ENCODE data around the gene AP5B1. TPM values are rescaled to one million over a fixed set of nuclear protein-coding genes. Genes with fewer than 3 reads are reported as not detected.

The AP5B1 gene
- total RNA-seq, 2 experiments from 2014 or later: 17.4 to 20.2 TPM

DNA sequence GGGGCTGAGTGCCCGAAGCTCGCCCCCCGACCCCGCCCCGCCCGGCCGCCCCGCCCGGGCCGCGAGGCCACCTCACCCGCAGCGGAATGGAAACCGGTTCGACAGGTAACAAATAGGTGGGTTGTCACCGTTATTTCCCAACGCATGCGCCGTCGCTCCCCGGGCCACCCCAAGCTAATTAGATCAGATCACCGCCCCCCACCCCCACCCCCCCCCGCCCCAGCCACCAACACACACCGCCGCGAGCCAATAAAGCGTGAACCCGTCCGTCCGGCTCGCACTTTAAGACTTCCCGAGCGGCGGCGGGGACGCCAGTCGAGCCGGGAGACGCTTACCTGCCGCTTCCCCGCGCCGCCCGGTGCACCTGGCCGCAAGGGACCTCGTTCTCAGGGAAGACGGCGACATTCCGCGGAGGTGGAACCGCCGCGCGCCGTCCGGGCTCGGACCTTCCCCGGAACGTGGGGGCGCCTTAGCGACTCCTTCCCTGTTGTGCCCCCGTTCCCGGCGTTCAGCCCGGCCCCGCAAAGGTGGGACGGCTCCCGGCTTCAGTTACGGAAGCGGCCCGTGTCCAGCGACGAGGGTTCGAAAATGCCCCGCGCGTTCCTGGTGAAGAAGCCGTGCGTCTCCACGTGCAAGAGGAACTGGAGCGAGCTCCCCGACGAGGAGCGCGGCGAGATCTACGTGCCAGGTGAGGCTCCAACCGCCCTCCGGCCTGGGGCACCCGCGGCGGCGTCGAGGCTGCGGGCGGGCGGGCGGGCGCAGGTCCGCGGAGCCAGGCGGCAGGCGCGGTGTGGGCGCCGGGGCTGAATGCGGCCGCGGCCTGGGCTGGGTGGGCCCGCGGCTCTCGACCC is 6.2 kb upstream of the AP5B1 start, which contains the start of gene OVOL1:
OVOL1 (plus strand) TSS at position 278 of the 851 bp plus-strand sequence; CDS start at position 589, 311 bp downstream.
- peaks cover 14% of the 10 kb centered on the region for H3K4me1 Mint-ChIP-seq
- no peak within 1 kb of the TSS for H3K27ac Mint-ChIP-seq
- ChIA-PET POLR2A (no interaction called here), CTCF (interaction anchor here (0.9 kb wide), 1 partner anchor 32 kb away, joined by 3 read pairs; no protein-coding TSS in a partner anchor)
- DNase-seq: no peak
- peak within 1 kb of the TSS; percentile 44 for H3K4me3 Mint-ChIP-seq
- peaks cover 62% of the 10 kb centered on the region for H3K27me3 Mint-ChIP-seq
- peaks cover 2% of the 10 kb centered on the region for H3K36me3 Mint-ChIP-seq (ENCODE audit: low read depth)
- no peaks in the 10 kb centered on the region for H3K9me3 Mint-ChIP-seq

DNA sequence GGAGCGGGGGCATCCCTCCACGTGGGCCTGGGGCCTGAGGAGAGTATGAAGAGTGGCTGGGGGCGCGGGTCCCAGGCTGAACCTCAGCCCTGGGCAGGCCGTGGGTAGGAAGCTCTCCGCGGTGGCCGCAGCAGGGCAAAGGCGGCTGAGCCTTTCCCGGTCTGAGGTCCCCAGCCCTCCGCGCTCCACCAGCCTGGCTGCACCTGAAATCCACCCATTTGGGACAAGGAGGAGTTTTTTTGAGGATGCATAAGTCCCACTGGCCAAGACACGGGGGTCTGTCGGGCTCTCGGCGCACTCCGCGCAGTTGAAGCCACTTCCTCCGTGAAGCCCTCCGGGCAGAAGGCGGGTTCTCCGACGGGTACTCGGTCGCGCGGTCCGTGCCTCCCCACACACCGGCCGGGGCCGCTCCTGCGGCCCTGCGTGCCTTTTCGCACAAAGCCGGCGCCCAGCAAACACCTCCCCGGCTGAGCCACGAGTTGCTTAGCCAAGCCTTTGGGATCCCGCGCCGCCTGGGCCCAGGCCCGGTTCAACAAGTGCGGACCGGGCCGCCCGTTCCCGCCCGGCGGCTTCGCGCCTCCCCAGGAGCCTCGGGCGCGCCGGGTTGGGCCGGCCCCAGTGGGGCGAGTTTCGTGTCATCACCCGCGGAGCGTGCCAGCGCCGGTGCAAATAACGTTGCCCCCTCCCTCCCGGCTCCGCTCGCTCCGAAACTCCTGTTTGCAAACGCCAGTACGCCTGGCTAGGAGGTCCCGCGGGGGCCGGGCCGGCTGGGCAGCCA is 5.4 kb upstream of the AP5B1 start:
- DNase-seq: no peak
- Mint-ChIP-seq H3K9me3 (no peaks in the 10 kb centered on the region), H3K4me1 (peaks cover 14% of the 10 kb centered on the region), H3K27ac (no peak overlapping the region), H3K36me3 (ENCODE audit: low read depth) (peaks cover 2% of the 10 kb centered on the region), H3K4me3 (no peak overlapping the region), H3K27me3 (peaks cover 61% of the 10 kb centered on the region)
- ChIA-PET CTCF (no interaction called here), POLR2A (no interaction called here)

DNA sequence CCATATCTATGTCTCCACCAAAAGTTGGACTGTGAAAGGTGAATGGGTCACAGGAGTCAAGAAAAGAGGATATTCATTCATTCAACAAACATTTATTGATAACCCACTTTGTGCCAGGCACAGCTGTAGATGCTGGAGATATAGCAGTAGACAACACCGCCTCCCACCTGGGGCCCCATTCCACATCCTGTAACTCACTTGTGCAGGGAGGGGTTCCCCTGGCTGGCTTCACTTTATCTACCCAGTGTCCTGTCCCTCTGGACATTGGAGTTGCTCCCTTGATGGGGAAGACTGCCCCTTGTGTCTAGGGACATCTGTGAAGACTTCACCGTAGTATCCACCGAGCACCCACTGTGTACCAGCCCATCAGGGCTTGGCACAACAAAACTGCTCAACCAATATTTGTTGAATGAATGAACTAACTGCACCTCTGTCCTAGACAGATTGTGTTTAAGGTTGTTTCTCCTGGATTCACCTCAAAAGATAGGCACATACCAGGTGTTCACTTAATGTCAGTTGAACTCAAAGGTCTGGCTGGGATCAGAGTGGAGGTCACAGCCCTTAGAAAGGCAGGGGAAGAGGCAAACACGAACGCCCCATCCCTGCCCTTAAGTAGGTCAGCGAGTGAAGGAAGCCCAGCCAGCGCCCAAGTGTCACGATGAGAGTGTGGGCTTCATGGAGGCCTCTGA is 4.7 kb upstream of the AP5B1 start:
- no peak for DNase-seq
- Mint-ChIP-seq H3K27ac (no peak overlapping the region), H3K36me3 (ENCODE audit: low read depth) (peaks cover 2% of the 10 kb centered on the region), H3K9me3 (no peaks in the 10 kb centered on the region), H3K4me3 (no peak overlapping the region), H3K4me1 (peaks cover 14% of the 10 kb centered on the region), H3K27me3 (peaks cover 54% of the 10 kb centered on the region)
- ChIA-PET CTCF (interaction anchor here (0.7 to 1.6 kb wide), 5 partner anchors 16 to 74 kb away, joined by 3 to 6 read pairs (median 3); partner anchors contain the start of genes KAT5 and MUS81), POLR2A (no interaction called here)

DNA sequence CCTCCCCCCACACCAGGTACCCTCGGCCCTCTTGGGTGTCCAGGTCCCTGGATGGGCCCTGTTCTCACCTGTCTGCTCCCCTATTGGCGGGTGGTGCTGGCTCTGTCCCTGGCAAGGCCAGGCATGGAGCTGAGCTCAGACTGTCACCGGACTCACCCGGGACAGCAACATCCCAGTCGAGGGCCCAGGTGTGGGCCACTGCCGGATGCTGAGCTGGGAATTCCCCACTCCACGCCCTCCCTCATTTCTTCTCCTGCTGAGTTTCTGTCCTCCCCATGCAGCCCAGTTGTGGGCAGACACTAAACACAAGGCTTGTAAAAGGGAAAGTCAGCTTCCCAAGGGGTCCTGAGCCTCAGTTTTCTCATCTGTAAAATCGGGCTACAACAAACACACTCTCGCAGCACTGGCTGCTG is 2.0 kb upstream of the AP5B1 start:
- ChIA-PET CTCF (interaction anchor here (0.9 to 2.0 kb wide), 7 partner anchors 9 to 106 kb away, joined by 3 to 6 read pairs (median 4); partner anchors contain the start of genes FIBP and KAT5), POLR2A (no interaction called here)
- Mint-ChIP-seq H3K27me3 (peaks cover 33% of the 10 kb centered on the region), H3K36me3 (ENCODE audit: low read depth) (peaks cover 2% of the 10 kb centered on the region), H3K4me3 (no peak overlapping the region), H3K27ac (no peak overlapping the region), H3K9me3 (no peaks in the 10 kb centered on the region), H3K4me1 (peaks cover 22% of the 10 kb centered on the region)
- DNase-seq: no peak

DNA sequence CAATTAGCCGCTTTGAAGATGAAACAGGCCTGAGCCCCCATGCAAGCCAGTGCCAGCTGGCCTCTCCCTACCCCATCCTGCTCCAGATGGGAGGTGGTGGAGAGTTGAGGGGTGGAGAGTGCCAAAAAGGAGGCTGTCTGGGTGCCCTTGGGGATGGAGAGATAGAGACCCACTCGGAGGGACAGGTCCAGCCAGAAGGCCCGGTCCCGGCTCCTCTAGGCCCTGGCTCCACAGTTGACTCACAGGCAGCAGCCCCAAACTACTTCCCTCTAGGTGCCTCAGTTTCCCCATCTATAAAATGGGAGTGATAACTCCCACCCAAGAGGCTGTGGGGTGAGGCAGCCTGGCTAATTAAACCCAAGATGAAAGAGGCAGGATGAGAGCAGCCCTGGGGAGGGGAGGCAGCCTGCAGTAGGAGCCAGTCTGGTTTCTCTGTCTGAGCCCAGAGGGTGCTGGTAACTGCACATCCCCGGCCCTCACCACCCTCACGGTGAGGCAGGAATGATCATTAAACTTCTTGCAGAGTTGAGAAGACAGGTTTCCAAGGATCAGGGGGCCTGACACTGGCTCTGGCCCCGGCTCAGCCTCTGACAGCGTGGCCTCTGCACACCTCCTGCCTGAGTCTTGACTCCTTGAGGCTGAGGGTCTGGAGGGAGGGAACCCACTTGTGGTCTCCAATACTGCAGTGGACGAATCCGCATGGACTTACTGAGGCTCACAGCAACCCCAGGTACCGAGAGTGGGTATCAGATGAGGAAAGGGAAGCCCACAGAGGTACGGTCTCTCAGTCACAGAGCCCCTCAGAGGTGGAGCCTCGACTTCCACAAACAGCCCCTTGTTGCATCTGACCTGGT is 1.4 kb upstream of the AP5B1 start:
- no peak for DNase-seq
- no peak overlapping the region for H3K27ac Mint-ChIP-seq

DNA sequence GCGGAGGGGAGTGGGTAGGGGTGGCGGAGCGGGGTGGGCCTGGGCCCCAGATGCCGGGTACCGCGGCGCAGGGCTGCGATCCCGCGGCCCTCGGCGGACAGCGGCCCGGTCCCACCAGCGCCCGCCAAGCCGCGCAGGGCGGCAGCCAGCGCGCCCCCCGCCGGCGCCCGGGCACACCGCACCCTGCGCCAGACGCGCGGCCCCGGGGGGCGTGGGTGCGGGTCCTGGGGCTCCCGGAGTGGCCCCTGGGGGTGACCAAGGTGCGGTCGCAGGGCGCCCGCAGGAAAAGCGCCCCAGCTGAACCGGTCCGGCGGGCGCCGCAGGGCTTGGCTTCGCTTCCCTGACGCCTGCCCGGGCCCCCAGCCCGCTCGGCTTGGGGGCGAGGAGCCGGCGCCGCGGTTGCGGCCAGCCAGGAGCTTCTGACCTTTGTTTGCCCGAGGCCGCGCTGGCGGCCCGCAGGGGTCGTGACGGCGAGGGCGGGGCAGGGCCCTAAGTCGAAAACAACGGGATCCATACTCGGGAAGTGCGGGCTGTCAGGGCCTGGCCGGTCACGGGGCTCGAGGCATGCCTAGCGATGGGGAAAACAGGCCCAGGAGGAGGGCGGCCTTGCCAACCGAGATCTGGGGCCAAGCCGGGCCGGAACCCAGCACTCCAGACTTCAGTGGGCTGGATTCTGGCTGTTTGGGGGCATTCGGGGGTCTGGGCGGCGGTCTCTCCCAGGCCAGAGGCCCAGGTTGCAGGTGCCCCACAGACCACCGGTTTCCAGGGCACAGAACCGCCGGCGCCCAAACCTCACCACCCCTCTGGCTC is 581 bp upstream of the AP5B1 start:
- Mint-ChIP-seq H3K4me3 (peak overlapping the region; percentile 22), H3K27me3 (peaks cover 27% of the 10 kb centered on the region), H3K9me3 (no peaks in the 10 kb centered on the region), H3K27ac (no peak overlapping the region), H3K36me3 (ENCODE audit: low read depth) (peaks cover 6% of the 10 kb centered on the region), H3K4me1 (peaks cover 20% of the 10 kb centered on the region)
- ChIA-PET POLR2A (no interaction called here), CTCF (interaction anchor here (0.6 to 5.1 kb wide), 20 partner anchors 10 to 241 kb away, joined by 3 to 73 read pairs (median 14); partner anchors contain the start of genes CCDC85B, FIBP, KAT5 and MUS81)
- no peak for DNase-seq

More for the DNA sequence above, 1.4 kb upstream of the AP5B1 start:
- Mint-ChIP-seq H3K36me3 (ENCODE audit: low read depth) (peaks cover 2% of the 10 kb centered on the region), H3K4me1 (peaks cover 21% of the 10 kb centered on the region), H3K4me3 (no peak overlapping the region), H3K27me3 (peaks cover 32% of the 10 kb centered on the region), H3K9me3 (no peaks in the 10 kb centered on the region)
- POLR2A ChIA-PET: no interaction called here
- CTCF ChIA-PET: interaction anchor here (0.6 to 2.0 kb wide), 5 partner anchors 10 to 70 kb away, joined by 3 to 6 read pairs (median 5); partner anchors contain the start of gene KAT5

DNA sequence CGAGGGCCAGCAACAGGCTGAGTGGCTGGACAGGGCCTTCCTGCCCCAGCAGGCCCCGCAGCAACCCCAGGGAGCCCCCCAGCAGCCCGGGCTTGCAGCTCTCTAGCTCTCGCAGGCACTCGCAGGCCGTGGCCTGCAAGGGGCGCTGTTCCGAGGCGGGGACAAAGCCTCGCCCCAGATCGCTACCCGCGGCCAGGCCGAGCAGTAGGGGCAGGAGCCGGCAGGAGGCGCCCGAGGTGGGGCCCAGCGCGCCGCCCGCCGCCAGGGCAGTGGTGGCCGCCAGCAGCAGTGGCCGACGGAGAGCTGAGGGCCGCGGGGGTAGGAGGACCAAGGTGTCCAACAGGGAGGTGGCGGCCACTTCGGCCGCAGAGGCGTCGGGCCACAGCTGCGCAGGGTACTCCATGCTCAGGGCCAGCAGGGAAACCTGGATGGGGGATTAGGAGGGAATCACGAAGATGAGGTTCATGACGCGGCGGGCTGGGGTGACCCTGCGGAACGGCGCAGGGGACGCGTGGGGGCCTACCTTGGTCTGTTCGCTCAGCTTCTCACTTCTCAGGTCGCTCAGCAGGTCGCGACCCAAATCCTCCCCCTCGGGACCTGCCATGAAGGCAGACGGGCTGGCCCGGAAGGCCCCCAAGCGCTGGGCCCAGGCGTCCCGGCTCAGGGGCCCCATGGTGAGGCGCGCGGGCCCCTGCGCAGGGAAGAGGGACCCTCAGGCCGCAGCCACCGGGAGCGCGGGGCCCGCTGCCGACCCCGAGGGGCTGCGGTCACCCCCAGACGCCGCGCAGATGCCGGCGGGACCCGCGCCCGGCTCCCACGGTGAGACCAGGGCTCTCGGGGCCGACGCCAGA is 632 bp downstream of the AP5B1 start:
- peak; percentile 82 for DNase-seq
- Mint-ChIP-seq H3K9me3 (no peaks in the 10 kb centered on the region), H3K4me3 (peak overlapping the region; percentile 84), H3K36me3 (ENCODE audit: low read depth) (peaks cover 6% of the 10 kb centered on the region), H3K27me3 (peaks cover 18% of the 10 kb centered on the region), H3K27ac (peak overlapping the region; percentile 90), H3K4me1 (peaks cover 13% of the 10 kb centered on the region)
- CTCF ChIA-PET: interaction anchor here (0.6 to 5.1 kb wide), 59 partner anchors 9 to 364 kb away, joined by 3 to 73 read pairs (median 5); partner anchors contain the start of genes BANF1, CATSPER1, CCDC85B and FIBP
- POLR2A ChIA-PET: interaction anchor here (1.2 kb wide), 1 partner anchor 35 kb away, joined by 3 read pairs; no protein-coding TSS in a partner anchor

DNA sequence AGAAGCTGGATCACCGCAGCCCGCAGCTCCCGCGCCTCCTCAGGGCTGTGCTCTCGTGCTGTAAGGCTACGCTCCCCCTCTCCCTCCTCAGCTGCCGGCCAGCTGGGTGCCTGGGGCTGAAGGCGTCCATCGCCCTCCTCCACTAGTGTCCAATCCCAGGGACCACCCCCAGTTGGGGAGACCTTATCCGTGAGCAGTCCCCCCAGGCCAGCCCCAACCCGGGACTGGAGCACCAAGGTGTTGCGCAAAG is 1.2 kb downstream of the AP5B1 start:
- no peak for DNase-seq
- Mint-ChIP-seq H3K27ac (no peak overlapping the region), H3K36me3 (ENCODE audit: low read depth) (peaks cover 6% of the 10 kb centered on the region), H3K9me3 (no peaks in the 10 kb centered on the region), H3K4me1 (peaks cover 11% of the 10 kb centered on the region), H3K4me3 (peak overlapping the region; percentile 84), H3K27me3 (peaks cover 14% of the 10 kb centered on the region)
- ChIA-PET CTCF (interaction anchor here (0.6 to 5.1 kb wide), 55 partner anchors 9 to 363 kb away, joined by 3 to 73 read pairs (median 5); partner anchors contain the start of genes BANF1, CATSPER1, CCDC85B and FIBP), POLR2A (interaction anchor here (1.2 kb wide), 1 partner anchor 36 kb away, joined by 3 read pairs; no protein-coding TSS in a partner anchor)

DNA sequence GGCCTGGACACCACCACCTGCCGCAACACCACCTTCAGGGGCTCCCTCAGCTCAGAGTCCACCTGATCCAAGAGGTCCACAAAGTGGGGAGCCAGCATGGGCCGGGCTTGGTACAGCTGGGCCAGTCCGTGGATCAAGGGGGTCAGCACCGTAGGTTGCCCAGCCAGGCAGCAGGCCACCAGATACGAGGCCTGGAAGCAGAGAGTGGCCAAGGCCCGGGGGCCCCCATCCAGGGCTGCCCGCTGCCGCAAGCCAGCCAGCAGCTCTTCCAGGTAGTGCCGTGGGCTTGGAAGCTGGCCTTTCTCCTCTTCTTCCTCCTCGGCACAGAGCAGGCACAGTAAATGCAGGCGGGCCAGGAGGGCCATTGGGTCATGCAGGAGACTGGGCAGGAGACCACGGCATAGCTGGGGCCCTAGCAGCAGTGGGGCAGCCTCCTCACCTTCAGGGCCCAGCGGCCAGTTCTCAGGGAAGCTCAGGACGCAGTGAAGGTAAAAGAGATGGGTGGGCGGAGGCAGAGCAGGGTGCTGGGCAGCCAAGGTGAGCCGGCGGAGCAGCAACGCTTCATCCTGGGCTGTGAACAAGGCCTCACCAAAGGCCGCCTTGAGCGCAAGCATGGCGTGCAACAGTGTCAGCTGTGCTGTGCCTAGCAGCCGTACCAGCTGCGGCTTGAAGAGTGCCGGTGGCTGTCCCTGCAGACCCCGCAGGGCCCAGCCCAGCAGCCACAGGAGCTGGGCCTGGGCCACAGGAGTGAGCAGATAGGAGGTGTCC is 1.7 kb downstream of the AP5B1 start:
- Mint-ChIP-seq H3K27ac (no peak overlapping the region), H3K9me3 (no peaks in the 10 kb centered on the region), H3K27me3 (peaks cover 9% of the 10 kb centered on the region), H3K4me1 (peaks cover 11% of the 10 kb centered on the region), H3K4me3 (peak overlapping the region; percentile 84), H3K36me3 (ENCODE audit: low read depth) (peaks cover 6% of the 10 kb centered on the region)
- ChIA-PET POLR2A (interaction anchor here (1.2 kb wide), 1 partner anchor 36 kb away, joined by 3 read pairs; no protein-coding TSS in a partner anchor), CTCF (interaction anchor here (0.6 to 5.1 kb wide), 54 partner anchors 8 to 362 kb away, joined by 3 to 73 read pairs (median 5); partner anchors contain the start of genes BANF1, CCDC85B, FIBP and KAT5)
- DNase-seq: no peak

DNA sequence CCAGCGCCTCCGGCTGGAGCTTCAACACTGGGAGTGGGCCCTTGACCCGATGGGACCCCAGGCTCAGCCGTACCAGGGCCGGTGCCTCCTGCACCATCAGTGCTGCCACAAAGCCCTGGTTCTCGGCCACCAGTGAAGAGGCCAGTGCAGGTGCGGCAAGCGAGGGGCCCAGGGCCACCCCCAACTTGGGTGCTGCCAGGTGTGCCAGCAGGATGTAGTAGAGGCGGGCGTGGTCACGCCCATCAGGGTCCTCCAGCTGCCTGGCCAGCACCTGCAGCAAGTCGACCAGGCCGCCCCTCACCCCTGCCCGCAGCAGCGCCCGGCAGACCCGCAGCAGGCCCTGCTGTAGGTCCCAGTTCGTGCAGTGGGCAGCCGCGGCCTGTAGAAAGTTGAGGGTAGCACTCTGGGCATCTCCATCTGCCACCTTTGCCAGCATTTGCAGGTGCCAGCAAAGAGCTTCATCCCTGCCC is 2.3 kb downstream of the AP5B1 start:
- H3K9me3 Mint-ChIP-seq: no peaks in the 10 kb centered on the region
- no peak for DNase-seq
- peaks cover 6% of the 10 kb centered on the region for H3K36me3 Mint-ChIP-seq (ENCODE audit: low read depth)
- POLR2A ChIA-PET: no interaction called here
- CTCF ChIA-PET: interaction anchor here (0.8 to 5.1 kb wide), 12 partner anchors 8 to 206 kb away, joined by 3 to 73 read pairs (median 20); partner anchors contain the start of genes KAT5, MUS81 and RNASEH2C
- H3K27ac Mint-ChIP-seq: no peak overlapping the region
- H3K27me3 Mint-ChIP-seq: peaks cover 5% of the 10 kb centered on the region
- peaks cover 11% of the 10 kb centered on the region for H3K4me1 Mint-ChIP-seq
- H3K4me3 Mint-ChIP-seq: no peak overlapping the region

All from activated CD4-positive, alpha-beta T cell treated with anti-CD3 and anti-CD28 coated beads, Interleukin-2, amount 10 ng/mL, durations not matched to agents 7 days and 5 days (primary cell).